HepG2 (cell line): Measurements from ENCODE around the gene SUN5. TPM values are rescaled to one million over a fixed set of nuclear protein-coding genes. Genes with fewer than 3 reads are reported as not detected.

Source experiments
- EP300 ChIP-seq, 3 experiments: sonication (generic) in 1 of 3; formaldehyde crosslinking in 1 of 3; IDR thresholded peaks; 2 replicates each; pipeline versions ENCODE4 v1.5.1 to v1.6.1; 2011 to 2020; ENCODE audit warnings: low read depth in 2 of 3, low read length in 2 of 3, borderline replicate concordance in 1 of 3, improper control_type of control experiment in 1 of 3, mild to moderate bottlenecking in 1 of 3, missing genetic modification reagents in 1 of 3, moderate library complexity in 1 of 3
- HES4 ChIP-seq: sonication (generic); formaldehyde crosslinking; IDR thresholded peaks from 2 replicates; pipeline ENCODE4 v1.9.0; 2021; ENCODE audit warnings: mild to moderate bottlenecking, missing genetic modification reagents, borderline replicate concordance
- KDM6A ChIP-seq: IDR thresholded peaks from 2 replicates; pipeline ENCODE4 v1.6.1; 2016; ENCODE audit warnings: low read depth
- MTF2 ChIP-seq: sonication (generic); formaldehyde crosslinking; IDR thresholded peaks from 2 replicates; pipeline ENCODE4 v1.5.0; 2020; ENCODE audit warnings: missing genetic modification reagents, borderline replicate concordance
- NCOA2 ChIP-seq: sonication (generic); formaldehyde crosslinking; IDR thresholded peaks from 2 replicates; pipeline ENCODE4 v1.8.0; 2022; ENCODE audit warnings: inconsistent platforms
- PLRG1 ChIP-seq: fragments of 450-650 bp; conservative IDR thresholded peaks from 2 replicates; pipeline ENCODE4 v1.6.1; 2016
- RARA ChIP-seq: IDR thresholded peaks from 2 replicates; pipeline ENCODE4 v1.6.1; 2016; ENCODE audit warnings: missing genetic modification reagents, missing compliant biosample characterization
- RFXAP ChIP-seq: sonication (generic); formaldehyde crosslinking; IDR thresholded peaks from 2 replicates; pipeline ENCODE4 v1.4.0; 2020; ENCODE audit warnings: missing genetic modification reagents, borderline replicate concordance
- SMAD1 ChIP-seq: sonication (generic); formaldehyde crosslinking; IDR thresholded peaks from 2 replicates; pipeline ENCODE4 v1.4.0; 2020; ENCODE audit warnings: missing genetic modification reagents, low read depth, mild to moderate bottlenecking, borderline replicate concordance
- SMARCE1 ChIP-seq: fragments of 450-650 bp; IDR thresholded peaks from 2 replicates; pipeline ENCODE4 v1.6.1; 2017; ENCODE audit warnings: borderline replicate concordance
- SRSF9 ChIP-seq: fragments of 200-400 bp; formaldehyde crosslinking; IDR thresholded peaks from 2 replicates; pipeline ENCODE4 v1.6.1; 2018; ENCODE audit warnings: borderline replicate concordance, mild to moderate bottlenecking, low read depth, low read length; ENCODE audit not compliant: insufficient read depth, poor library complexity, severe bottlenecking
- WIZ ChIP-seq: sonication (generic); formaldehyde crosslinking; IDR thresholded peaks from 2 replicates; pipeline ENCODE4 v1.5.1; 2020; ENCODE audit warnings: mild to moderate bottlenecking, missing genetic modification reagents
- ZC3H13 ChIP-seq: sonication (generic); formaldehyde crosslinking; IDR thresholded peaks from 2 replicates; pipeline ENCODE4 v1.8.1; 2023; ENCODE audit warnings: mild to moderate bottlenecking, missing genetic modification reagents, moderate library complexity
- ZFAT ChIP-seq: sonication (generic); formaldehyde crosslinking; conservative IDR thresholded peaks from 2 replicates; pipeline ENCODE4 v1.8.1; 2023; ENCODE audit warnings: missing genetic modification reagents, inconsistent platforms
- ZMYM4 ChIP-seq: sonication (generic); formaldehyde crosslinking; IDR thresholded peaks from 2 replicates; pipeline ENCODE4 v1.8.1; 2023; ENCODE audit warnings: mild to moderate bottlenecking, missing genetic modification reagents
- ZNF232 ChIP-seq: sonication (generic); formaldehyde crosslinking; IDR thresholded peaks from 2 replicates; pipeline ENCODE4 v1.4.0; 2020; ENCODE audit warnings: missing genetic modification reagents, borderline replicate concordance
- ZNF44 ChIP-seq: sonication (generic); formaldehyde crosslinking; IDR thresholded peaks from 2 replicates; pipeline ENCODE4 v1.5.1; 2020; ENCODE audit warnings: mild to moderate bottlenecking, missing genetic modification reagents
- ZNF501 ChIP-seq: sonication (generic); formaldehyde crosslinking; IDR thresholded peaks from 2 replicates; pipeline ENCODE4 v1.5.1; 2020; ENCODE audit warnings: mild to moderate bottlenecking, moderate library complexity, missing genetic modification reagents
- ZNF567 ChIP-seq: sonication (generic); formaldehyde crosslinking; IDR thresholded peaks from 2 replicates; pipeline ENCODE4 v1.8.1; 2023; ENCODE audit warnings: mild to moderate bottlenecking, missing genetic modification reagents, borderline replicate concordance
- ZNF598 ChIP-seq: sonication (generic); formaldehyde crosslinking; IDR thresholded peaks from 2 replicates; pipeline ENCODE4 v1.5.1; 2020; ENCODE audit warnings: mild to moderate bottlenecking, missing genetic modification reagents, borderline replicate concordance
- ZNF616 ChIP-seq: sonication (generic); formaldehyde crosslinking; IDR thresholded peaks from 2 replicates; pipeline ENCODE4 v1.5.0; 2020; ENCODE audit warnings: low read depth, mild to moderate bottlenecking, missing genetic modification reagents
- ZNF768 ChIP-seq: sonication (generic); formaldehyde crosslinking; IDR thresholded peaks from 2 replicates; pipeline ENCODE4 v1.4.0; 2020; ENCODE audit warnings: missing genetic modification reagents
- ZNF790 ChIP-seq: sonication (generic); formaldehyde crosslinking; IDR thresholded peaks from 2 replicates; pipeline ENCODE4 v1.8.0; 2022; ENCODE audit warnings: missing genetic modification reagents, mild to moderate bottlenecking, borderline replicate concordance
- polyA plus RNA-seq, 8 experiments: library from polyadenylated mRNA; depleted of rRNA in 3 of 8; stranded (reverse) in 7 of 8; unstranded in 1 of 8; fragments of >200 nt; fragmentation: Illumina TruSeq in 4 of 8; extraction: Trizol in 4 of 8; gene quantifications; 2 replicates each; pipeline versions ENCODE4 v1.2.1 to v1.2.3, GENCODE V29; 2011 to 2016; ENCODE audit warnings: low read depth in 4 of 8, missing spikeins in 1 of 8, mixed read lengths in 1 of 8; ENCODE audit not compliant: insufficient read depth in 1 of 8
- total RNA-seq, 5 experiments: library from RNA; depleted of rRNA; stranded (reverse); fragments of >200 nt; fragmentation: Illumina TruSeq; extraction: Trizol; gene quantifications; 2 replicates each; pipeline ENCODE4 v1.2.3, GENCODE V29; 2016; ENCODE audit warnings: low read depth in 1 of 5
- TF ChIP-seq, protein P1 (sequence below): sonication (generic); formaldehyde crosslinking; conservative IDR thresholded peaks from 2 replicates; pipeline ENCODE4 v1.8.1; 2023; ENCODE audit warnings: missing genetic modification reagents
- TF ChIP-seq, protein P2 (sequence below): sonication (generic); formaldehyde crosslinking; IDR thresholded peaks from 2 replicates; pipeline ENCODE4 v1.4.0; 2020; ENCODE audit warnings: missing genetic modification reagents
- TF ChIP-seq, protein P3 (sequence below): sonication (generic); formaldehyde crosslinking; IDR thresholded peaks from 2 replicates; pipeline ENCODE4 v1.5.1; 2020; ENCODE audit warnings: mild to moderate bottlenecking, missing genetic modification reagents

Gene SUN5
- total and polyA plus RNA-seq, 2 of the 13 experiments (the other 11 are each of a cell fraction or from before 2014, with no cell fraction given), result not detected

DNA sequence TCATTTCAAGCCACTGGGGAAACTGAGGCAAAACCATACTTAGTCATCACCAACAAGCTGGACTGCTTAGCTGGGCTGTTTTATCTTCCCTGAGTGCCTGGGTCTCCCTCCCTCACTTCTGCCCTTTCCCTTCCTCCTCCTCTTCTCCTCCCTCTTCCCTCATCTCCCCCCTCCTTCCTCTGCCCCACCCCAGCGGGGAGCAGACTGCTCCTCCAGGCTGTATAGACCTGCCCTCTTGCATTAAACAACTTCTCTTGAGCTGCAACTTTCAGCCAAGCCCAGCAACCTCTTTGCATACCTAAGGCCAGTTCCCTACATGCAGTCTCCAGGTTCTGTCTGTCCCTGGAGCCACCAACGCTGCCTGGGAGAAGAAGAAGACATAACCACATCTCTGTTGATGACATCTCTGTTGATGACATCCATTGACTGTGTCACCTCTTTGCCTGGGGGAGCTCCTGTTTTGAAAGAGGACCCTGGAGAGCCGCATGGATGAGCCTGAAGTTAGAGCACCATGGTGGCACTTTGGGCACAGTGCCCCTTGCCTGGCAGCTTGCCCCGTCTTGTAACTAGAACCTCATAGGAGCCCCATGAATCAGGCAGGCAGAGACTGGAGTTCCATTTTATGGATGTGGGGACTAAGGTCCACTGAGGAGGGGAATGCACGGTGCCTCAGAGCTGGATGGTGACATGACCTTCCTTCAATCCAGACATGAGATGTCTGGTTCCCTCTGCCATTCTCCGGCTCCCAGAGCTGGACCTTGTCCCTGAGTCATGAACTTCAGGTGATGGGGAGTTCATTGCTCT is 19.4 kb upstream of the SUN5 start (continued):
- TF ChIP-seq EP300 (IDR thresholded peaks at IDR 0.05; ENCODE audit: low read depth in 2 of 2, low read length in 2 of 2) (no peak), EP300 (CRISPR knock-in tag; IDR thresholded peaks at IDR 0.05; ENCODE audit: borderline replicate concordance) (no peak), ZMYM4 (no peak), ZNF501 (CRISPR knock-in tag) (no peak), ZNF790 (CRISPR knock-in tag) (no peak), SMAD1 (CRISPR knock-in tag) (no peak), ZNF232 (CRISPR knock-in tag) (no peak), SRSF9 (no peak), ZNF567 (CRISPR knock-in tag) (no peak), ZC3H13 (CRISPR knock-in tag) (no peak; the same call in 1 of the 2 replicates), RARA (CRISPR knock-in tag) (no peak), WIZ (no peak), MTF2 (CRISPR knock-in tag) (no peak), RFXAP (CRISPR knock-in tag) (no peak), KDM6A (CRISPR knock-in tag) (no peak), ZNF598 (CRISPR knock-in tag) (no peak), ZNF44 (CRISPR knock-in tag) (no peak), SMARCE1 (no peak), NCOA2 (CRISPR knock-in tag) (no peak), PLRG1 (no peak), ZFAT (CRISPR knock-in tag) (no peak), ZNF768 (CRISPR knock-in tag) (no peak), HES4 (CRISPR knock-in tag) (no peak), ZNF616 (CRISPR knock-in tag) (no peak)
- TF ChIP-seq, protein P1, sequence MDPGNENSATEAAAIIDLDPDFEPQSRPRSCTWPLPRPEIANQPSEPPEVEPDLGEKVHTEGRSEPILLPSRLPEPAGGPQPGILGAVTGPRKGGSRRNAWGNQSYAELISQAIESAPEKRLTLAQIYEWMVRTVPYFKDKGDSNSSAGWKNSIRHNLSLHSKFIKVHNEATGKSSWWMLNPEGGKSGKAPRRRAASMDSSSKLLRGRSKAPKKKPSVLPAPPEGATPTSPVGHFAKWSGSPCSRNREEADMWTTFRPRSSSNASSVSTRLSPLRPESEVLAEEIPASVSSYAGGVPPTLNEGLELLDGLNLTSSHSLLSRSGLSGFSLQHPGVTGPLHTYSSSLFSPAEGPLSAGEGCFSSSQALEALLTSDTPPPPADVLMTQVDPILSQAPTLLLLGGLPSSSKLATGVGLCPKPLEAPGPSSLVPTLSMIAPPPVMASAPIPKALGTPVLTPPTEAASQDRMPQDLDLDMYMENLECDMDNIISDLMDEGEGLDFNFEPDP, result no peak
- TF ChIP-seq, protein P2, sequence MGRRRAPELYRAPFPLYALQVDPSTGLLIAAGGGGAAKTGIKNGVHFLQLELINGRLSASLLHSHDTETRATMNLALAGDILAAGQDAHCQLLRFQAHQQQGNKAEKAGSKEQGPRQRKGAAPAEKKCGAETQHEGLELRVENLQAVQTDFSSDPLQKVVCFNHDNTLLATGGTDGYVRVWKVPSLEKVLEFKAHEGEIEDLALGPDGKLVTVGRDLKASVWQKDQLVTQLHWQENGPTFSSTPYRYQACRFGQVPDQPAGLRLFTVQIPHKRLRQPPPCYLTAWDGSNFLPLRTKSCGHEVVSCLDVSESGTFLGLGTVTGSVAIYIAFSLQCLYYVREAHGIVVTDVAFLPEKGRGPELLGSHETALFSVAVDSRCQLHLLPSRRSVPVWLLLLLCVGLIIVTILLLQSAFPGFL, result no peak
- TF ChIP-seq, protein P3, sequence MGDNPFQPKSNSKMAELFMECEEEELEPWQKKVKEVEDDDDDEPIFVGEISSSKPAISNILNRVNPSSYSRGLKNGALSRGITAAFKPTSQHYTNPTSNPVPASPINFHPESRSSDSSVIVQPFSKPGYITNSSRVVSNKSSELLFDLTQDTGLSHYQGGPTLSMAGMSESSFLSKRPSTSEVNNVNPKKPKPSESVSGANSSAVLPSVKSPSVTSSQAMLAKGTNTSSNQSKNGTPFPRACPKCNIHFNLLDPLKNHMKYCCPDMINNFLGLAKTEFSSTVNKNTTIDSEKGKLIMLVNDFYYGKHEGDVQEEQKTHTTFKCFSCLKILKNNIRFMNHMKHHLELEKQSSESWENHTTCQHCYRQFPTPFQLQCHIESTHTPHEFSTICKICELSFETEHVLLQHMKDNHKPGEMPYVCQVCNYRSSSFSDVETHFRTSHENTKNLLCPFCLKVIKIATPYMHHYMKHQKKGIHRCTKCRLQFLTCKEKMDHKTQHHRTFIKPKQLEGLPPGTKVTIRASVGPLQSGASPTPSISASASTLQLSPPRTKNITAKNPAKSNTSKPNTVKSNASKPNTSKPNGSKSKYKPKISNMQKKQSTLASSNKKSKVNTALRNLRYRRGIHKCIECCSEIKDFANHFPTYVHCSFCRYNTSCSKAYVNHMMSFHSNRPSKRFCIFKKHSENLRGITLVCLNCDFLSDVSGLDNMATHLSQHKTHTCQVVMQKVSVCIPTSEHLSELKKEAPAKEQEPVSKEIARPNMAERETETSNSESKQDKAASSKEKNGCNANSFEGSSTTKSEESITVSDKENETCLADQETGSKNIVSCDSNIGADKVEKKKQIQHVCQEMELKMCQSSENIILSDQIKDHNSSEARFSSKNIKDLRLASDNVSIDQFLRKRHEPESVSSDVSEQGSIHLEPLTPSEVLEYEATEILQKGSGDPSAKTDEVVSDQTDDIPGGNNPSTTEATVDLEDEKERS (CRISPR knock-in tag), result no peak
